ENCODE results near the gene LAPTM5.

- TF ChIP-seq TAF1 (IDR thresholded peaks at IDR 0.05; ENCODE audit: borderline replicate concordance, low read depth, low read length) (no peak), RELA (IDR thresholded peaks at IDR 0.05; ENCODE audit: borderline replicate concordance, partially characterized antibody) (no peak), YY1 (IDR thresholded peaks at IDR 0.05; ENCODE audit: low read depth, low read length) (no peak), SMARCA5 (IDR thresholded peaks at IDR 0.05) (no peak), SIX5 (IDR thresholded peaks at IDR 0.05; ENCODE audit: low read depth, low read length, severe bottlenecking) (no peak), HDAC2 (IDR thresholded peaks at IDR 0.05) (no peak), JUNB (IDR thresholded peaks at IDR 0.05) (no peak)
- TF ChIP-seq, protein P1, sequence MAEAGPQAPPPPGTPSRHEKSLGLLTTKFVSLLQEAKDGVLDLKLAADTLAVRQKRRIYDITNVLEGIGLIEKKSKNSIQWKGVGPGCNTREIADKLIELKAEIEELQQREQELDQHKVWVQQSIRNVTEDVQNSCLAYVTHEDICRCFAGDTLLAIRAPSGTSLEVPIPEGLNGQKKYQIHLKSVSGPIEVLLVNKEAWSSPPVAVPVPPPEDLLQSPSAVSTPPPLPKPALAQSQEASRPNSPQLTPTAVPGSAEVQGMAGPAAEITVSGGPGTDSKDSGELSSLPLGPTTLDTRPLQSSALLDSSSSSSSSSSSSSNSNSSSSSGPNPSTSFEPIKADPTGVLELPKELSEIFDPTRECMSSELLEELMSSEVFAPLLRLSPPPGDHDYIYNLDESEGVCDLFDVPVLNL (IDR thresholded peaks at IDR 0.05; ENCODE audit: low read depth, low read length), result no peak
- TF ChIP-seq, protein P2, sequence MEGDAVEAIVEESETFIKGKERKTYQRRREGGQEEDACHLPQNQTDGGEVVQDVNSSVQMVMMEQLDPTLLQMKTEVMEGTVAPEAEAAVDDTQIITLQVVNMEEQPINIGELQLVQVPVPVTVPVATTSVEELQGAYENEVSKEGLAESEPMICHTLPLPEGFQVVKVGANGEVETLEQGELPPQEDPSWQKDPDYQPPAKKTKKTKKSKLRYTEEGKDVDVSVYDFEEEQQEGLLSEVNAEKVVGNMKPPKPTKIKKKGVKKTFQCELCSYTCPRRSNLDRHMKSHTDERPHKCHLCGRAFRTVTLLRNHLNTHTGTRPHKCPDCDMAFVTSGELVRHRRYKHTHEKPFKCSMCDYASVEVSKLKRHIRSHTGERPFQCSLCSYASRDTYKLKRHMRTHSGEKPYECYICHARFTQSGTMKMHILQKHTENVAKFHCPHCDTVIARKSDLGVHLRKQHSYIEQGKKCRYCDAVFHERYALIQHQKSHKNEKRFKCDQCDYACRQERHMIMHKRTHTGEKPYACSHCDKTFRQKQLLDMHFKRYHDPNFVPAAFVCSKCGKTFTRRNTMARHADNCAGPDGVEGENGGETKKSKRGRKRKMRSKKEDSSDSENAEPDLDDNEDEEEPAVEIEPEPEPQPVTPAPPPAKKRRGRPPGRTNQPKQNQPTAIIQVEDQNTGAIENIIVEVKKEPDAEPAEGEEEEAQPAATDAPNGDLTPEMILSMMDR (IDR thresholded peaks at IDR 0.05 in 2 of 3, conservative IDR thresholded peaks at IDR 0.05 in 1 of 3; ENCODE audit: control insufficient read depth in 2 of 3, extremely low read depth in 1 of 3, insufficient read depth in 1 of 3, low read depth in 3 of 3, low read length in 3 of 3), result no peak
These were observed 64.6 kb downstream of the LAPTM5 start for GRCh38 chr1:30692948-30693301.

Data from GM12878 (cell line).